SK-N-SH (cell line): Measurements from ENCODE around the gene OGFOD2. TPM values are rescaled to one million over a fixed set of nuclear protein-coding genes. Genes with fewer than 3 reads are reported as not detected.

Experiments
- CTCF ChIA-PET: fragments of 300-600, 350-600 bp; formaldehyde crosslinking; extraction: SDS; loops from one replicate; lab custom pipeline; 2021; lab: Yijun Ruan, JAX
- POLR2A ChIA-PET: fragments of 350-600 bp; sonication (Branson Sonifier 250); formaldehyde crosslinking; extraction: SDS; loops from one replicate; lab custom pipeline; 2020; ENCODE audit warnings: antibody characterized with exemption, inconsistent platforms; lab: Yijun Ruan, JAX
- DNase-seq: peaks from one replicate; pipeline ENCODE4 v3.0.0; 2012
- H2AFZ ChIP-seq: fragments of 200-600 bp; sonication (generic); 2 replicates; pipeline ENCODE4 v1.8.1; 2016; ENCODE audit warnings: antibody characterized with exemption, mild to moderate bottlenecking, low read depth
- H3F3A ChIP-seq: fragments of 200-600 bp; sonication (generic); replicated peaks from 2 replicates; pipeline ENCODE3; 2016; ENCODE audit warnings: antibody characterized with exemption, mild to moderate bottlenecking; ENCODE audit not compliant: insufficient read depth
- H3K27ac ChIP-seq, 2 experiments: fragments of 200-500 bp in 1 of 2; fragments of 200-600 bp in 1 of 2; sonication (Bioruptor generic) in 1 of 2; sonication (generic), shearing (Covaris generic) in 1 of 2; 2 replicates each; pipeline versions ENCODE4 v1.5.1 to v1.6.1; 2014 to 2016; ENCODE audit warnings: low read depth in 2 of 2, inconsistent platforms in 1 of 2, low read length in 1 of 2, mild to moderate bottlenecking in 1 of 2, mixed read lengths in 1 of 2
- H3K27me3 ChIP-seq: fragments of 200-600 bp; sonication (generic), shearing (Covaris generic); 2 replicates; pipeline ENCODE4 v1.6.1; 2016; ENCODE audit warnings: mixed run types; ENCODE audit not compliant: insufficient read depth
- H3K36me3 ChIP-seq, 2 experiments: fragments of 200-500 bp in 1 of 2; fragments of 200-600 bp in 1 of 2; sonication (Bioruptor generic) in 1 of 2; sonication (generic) in 1 of 2; replicated peaks in 1 of 2; 2 replicates each; pipeline versions ENCODE3 to v1.5.1; 2014 to 2016; ENCODE audit warnings: low read length in 1 of 2, mild to moderate bottlenecking in 1 of 2; ENCODE audit not compliant: insufficient read depth in 2 of 2, control insufficient read depth in 1 of 2
- H3K4me1 ChIP-seq, 2 experiments: fragments of 200-500 bp in 1 of 2; fragments of 200-600 bp in 1 of 2; sonication (Bioruptor generic) in 1 of 2; sonication (generic), shearing (Covaris generic) in 1 of 2; 2 replicates each; pipeline versions ENCODE4 v1.5.1 to v1.6.1; 2014 to 2016; ENCODE audit warnings: low read depth in 1 of 2, low read length in 1 of 2, mixed run types in 1 of 2; ENCODE audit not compliant: insufficient read depth in 2 of 2, control insufficient read depth in 1 of 2
- H3K4me2 ChIP-seq: fragments of 200-600 bp; sonication (generic), shearing (Covaris generic); 2 replicates; pipeline ENCODE4 v1.6.1; 2017; ENCODE audit warnings: mixed run types
- H3K4me3 ChIP-seq, 2 experiments: fragments of 200-500 bp in 1 of 2; fragments of 200-600 bp in 1 of 2; sonication (Bioruptor generic) in 1 of 2; sonication (generic), shearing (Covaris generic) in 1 of 2; 2 replicates each; pipeline versions ENCODE4 v1.5.1 to v1.8.1; 2014 to 2016; ENCODE audit warnings: low read depth in 2 of 2, inconsistent platforms in 1 of 2, low read length in 1 of 2, mild to moderate bottlenecking in 1 of 2, mixed read lengths in 1 of 2, moderate library complexity in 1 of 2
- H3K79me2 ChIP-seq: fragments of 200-600 bp; sonication (generic); 2 replicates; pipeline ENCODE4 v1.8.1; 2017; ENCODE audit warnings: mild to moderate bottlenecking; ENCODE audit not compliant: insufficient read depth
- H3K9ac ChIP-seq: fragments of 200-600 bp; sonication (generic); 2 replicates; pipeline ENCODE4 v1.6.1; 2017; ENCODE audit warnings: mixed run types
- H3K9me2 ChIP-seq: fragments of 200-600 bp; sonication (generic); 2 replicates; pipeline ENCODE4 v1.6.1; 2017; ENCODE audit warnings: mixed run types
- H3K9me3 ChIP-seq: fragments of 200-600 bp; sonication (generic); 2 replicates; pipeline ENCODE4 v1.6.1; 2017; ENCODE audit warnings: mixed run types, mild to moderate bottlenecking, moderate library complexity
- H4K20me1 ChIP-seq: fragments of 200-600 bp; sonication (generic); 2 replicates; pipeline ENCODE4 v1.6.1; 2017; ENCODE audit warnings: mild to moderate bottlenecking, mixed run types; ENCODE audit not compliant: insufficient read depth
- CHD2 ChIP-seq: fragments of 150-350 bp; IDR thresholded peaks from 2 replicates; pipeline ENCODE4 v1.6.1; 2018; ENCODE audit warnings: low read length; ENCODE audit not compliant: partially characterized antibody
- EZH2phosphoT487 ChIP-seq: fragments of 200-600 bp; sonication (generic); IDR thresholded peaks from 2 replicates; pipeline ENCODE4 v1.6.1; 2017; ENCODE audit warnings: low read depth, mixed run types, mild to moderate bottlenecking, antibody characterized with exemption, moderate library complexity, borderline replicate concordance
- FOXJ3 ChIP-seq: sonication (generic); formaldehyde crosslinking; IDR thresholded peaks from 2 replicates; pipeline ENCODE4 v1.5.1; 2020; ENCODE audit warnings: mild to moderate bottlenecking, missing genetic modification reagents
- FOXM1 ChIP-seq: IDR thresholded peaks from 2 replicates; pipeline ENCODE4 v1.4.0; 2012; ENCODE audit warnings: low read depth, mild to moderate bottlenecking
- GATA2 ChIP-seq: sonication (generic); formaldehyde crosslinking; IDR thresholded peaks from 2 replicates; pipeline ENCODE4 v1.5.0; 2020; ENCODE audit warnings: mild to moderate bottlenecking, missing genetic modification reagents
- IRF3 ChIP-seq: fragments of 150-350 bp; IDR thresholded peaks from 2 replicates; pipeline ENCODE4 v1.6.1; 2016; ENCODE audit warnings: mild to moderate bottlenecking, low read depth, low read length
- JUND ChIP-seq: IDR thresholded peaks from 2 replicates; pipeline ENCODE4 v1.4.0; 2012
- MXI1 ChIP-seq: IDR thresholded peaks from 2 replicates; pipeline ENCODE4 v1.6.1; 2012; ENCODE audit warnings: mild to moderate bottlenecking, low read depth, low read length, improper control_type of control experiment
- NFIC ChIP-seq: IDR thresholded peaks from 2 replicates; pipeline ENCODE4 v1.4.0; 2012; ENCODE audit warnings: borderline replicate concordance
- PBX3 ChIP-seq: IDR thresholded peaks from 2 replicates; pipeline ENCODE4; 2012
- POLR2AphosphoS5 ChIP-seq: IDR thresholded peaks from 2 replicates; pipeline ENCODE4 v1.6.1; 2012; ENCODE audit warnings: low read depth, low read length
- RCOR1 ChIP-seq: fragments of 150-350 bp; IDR thresholded peaks from 2 replicates; pipeline ENCODE4 v1.6.1; 2017; ENCODE audit warnings: antibody characterized with exemption, low read length
- RFX5 ChIP-seq: IDR thresholded peaks from 2 replicates; pipeline ENCODE4 v1.6.1; 2012; ENCODE audit warnings: mild to moderate bottlenecking, improper control_type of control experiment, low read length
- RXRA ChIP-seq: IDR thresholded peaks from 2 replicates; pipeline ENCODE4 v1.4.0; 2012; ENCODE audit warnings: low read depth, mild to moderate bottlenecking, borderline replicate concordance
- TCF12 ChIP-seq: IDR thresholded peaks from 2 replicates; pipeline ENCODE4 v1.4.0; 2012
- WGBS: methylation state at CpG from one replicate; pipeline ENCODE4 v1.1.6; 2017; ENCODE audit warnings: low lambda C conversion rate; 5-methylcytosine and 5-hydroxymethylcytosine counted together
- polyA plus RNA-seq, 3 experiments: library from polyadenylated mRNA; depleted of rRNA; stranded (reverse); fragments of >200 nt; gene quantifications; 2 replicates each; pipeline ENCODE4 v1.2.3, GENCODE V29; 2012
- TF ChIP-seq, protein P1 (sequence below): IDR thresholded peaks from 2 replicates; pipeline ENCODE4 v1.4.0; 2012; ENCODE audit warnings: low read depth

OGFOD2 gene
- polyA plus RNA-seq, 1 of the 3 experiments (the other 2 are of a cell fraction): 22.0 TPM

GRCh38 chr12:122958198-122958888 is 16.7 kb upstream of the OGFOD2 start:
- H2AFZ ChIP-seq: no peak overlapping the region
- POLR2A ChIA-PET: no interaction called here
- H3K4me2 ChIP-seq: no peak overlapping the region
- H3K27me3 ChIP-seq: no peaks in the 10 kb centered on the region
- no peaks in the 10 kb centered on the region; a peak in 1 of 4 replicates for H3K4me1 ChIP-seq
- H4K20me1 ChIP-seq: no peaks in the 10 kb centered on the region
- DNase-seq: peak; percentile 7
- TF ChIP-seq JUND (no peak), POLR2AphosphoS5 (no peak), IRF3 (no peak), FOXM1 (no peak), PBX3 (no peak), RCOR1 (no peak), NFIC (no peak), RFX5 (no peak), MXI1 (no peak), TCF12 (no peak), EZH2phosphoT487 (no peak), CHD2 (no peak), FOXJ3 (no peak), RXRA (no peak), GATA2 (CRISPR knock-in tag) (no peak)
- TF ChIP-seq, protein P1, sequence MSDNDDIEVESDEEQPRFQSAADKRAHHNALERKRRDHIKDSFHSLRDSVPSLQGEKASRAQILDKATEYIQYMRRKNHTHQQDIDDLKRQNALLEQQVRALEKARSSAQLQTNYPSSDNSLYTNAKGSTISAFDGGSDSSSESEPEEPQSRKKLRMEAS: no peak
- TF ChIP-seq, all 33 proteins: peak for 0
- CTCF ChIA-PET: no interaction called here
- Histone ChIP-seq H3K27ac (no peak overlapping the region), H3K36me3 (no peaks in the 10 kb centered on the region), H3F3A (peaks cover 4% of the 10 kb centered on the region), H3K9ac (no peak overlapping the region), H3K9me2 (no peaks in the 10 kb centered on the region), H3K79me2 (no peaks in the 10 kb centered on the region), H3K4me3 (no peak overlapping the region), H3K9me3 (no peaks in the 10 kb centered on the region)
- WGBS: 95% methylated on average over 5 of the region's 5 CpGs
